GM19463 (cell line): Measurements from ENCODE around the gene C1QTNF12.

Experiments
- ATAC-seq: cut with Tn5 transposase; IDR thresholded peaks from one replicate; pipeline ENCODE4 v1.9.1; 2021; ENCODE audit warnings: mild to moderate bottlenecking, moderate library complexity; ENCODE audit not compliant: unreplicated experiment

The C1QTNF12 gene

GRCh38 chr1:1230656-1231399 lies 15.7 kb downstream of the C1QTNF12 start:
- ATAC-seq: no peak

GRCh38 chr1:1229770-1230169 lies 16.8 kb downstream of the C1QTNF12 start:
- ATAC-seq: no peak

DNA sequence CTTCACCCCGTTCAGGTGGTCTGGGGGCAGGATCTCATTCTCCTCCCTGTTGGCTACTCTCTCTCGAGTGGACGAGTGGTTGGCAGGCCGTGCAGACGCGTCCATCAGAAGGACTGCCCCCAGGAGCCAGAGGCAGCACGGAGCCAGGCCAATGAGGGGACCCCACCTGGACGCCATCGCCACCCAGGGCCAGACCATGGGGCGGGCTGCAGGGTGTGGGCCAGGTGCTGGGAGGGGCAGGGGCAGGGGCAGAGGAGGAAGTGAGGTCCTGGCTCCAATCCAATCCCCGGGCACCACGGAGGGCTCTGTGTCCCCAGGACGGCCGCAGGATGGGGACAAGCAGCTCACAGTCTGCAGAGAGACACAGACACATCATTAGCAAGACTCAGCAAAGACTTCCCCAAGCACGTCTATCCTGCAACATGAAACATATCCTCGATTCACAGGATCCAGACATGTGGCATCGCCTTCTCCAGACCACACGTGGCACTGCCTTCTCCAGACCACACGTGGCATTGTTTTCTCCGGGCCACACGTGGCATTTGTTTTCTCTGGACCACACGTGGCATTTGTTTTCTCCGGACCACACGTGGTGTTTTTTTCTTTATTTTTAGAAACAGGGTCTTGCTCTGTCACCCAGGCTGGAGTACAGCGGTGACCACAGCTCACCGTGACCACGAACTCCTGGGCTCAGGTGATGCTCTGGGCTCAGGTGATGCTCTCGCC lies 17.8 kb downstream of the C1QTNF12 start:
- ATAC-seq: no peak

DNA sequence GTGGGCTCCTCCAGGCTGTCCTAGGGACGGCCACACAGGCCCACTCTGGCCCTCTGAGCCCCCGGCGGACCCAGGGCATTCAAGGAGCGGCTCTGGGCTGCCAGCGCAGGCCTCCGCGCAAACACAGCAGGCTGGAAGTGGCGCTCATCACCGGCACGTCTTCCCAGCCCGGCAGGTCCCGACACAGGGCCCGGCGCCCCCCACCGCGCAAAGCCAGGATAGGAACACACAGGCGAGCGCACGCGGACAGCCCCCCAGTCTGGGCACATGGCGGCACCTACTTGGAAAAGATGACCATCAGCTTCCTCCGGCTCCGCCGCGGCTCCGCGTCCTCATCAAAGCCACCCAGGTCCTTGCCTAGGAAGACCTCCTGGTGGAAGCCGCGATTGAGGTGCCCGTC lies 18.3 kb downstream of the C1QTNF12 start:
- ATAC-seq: no peak

DNA sequence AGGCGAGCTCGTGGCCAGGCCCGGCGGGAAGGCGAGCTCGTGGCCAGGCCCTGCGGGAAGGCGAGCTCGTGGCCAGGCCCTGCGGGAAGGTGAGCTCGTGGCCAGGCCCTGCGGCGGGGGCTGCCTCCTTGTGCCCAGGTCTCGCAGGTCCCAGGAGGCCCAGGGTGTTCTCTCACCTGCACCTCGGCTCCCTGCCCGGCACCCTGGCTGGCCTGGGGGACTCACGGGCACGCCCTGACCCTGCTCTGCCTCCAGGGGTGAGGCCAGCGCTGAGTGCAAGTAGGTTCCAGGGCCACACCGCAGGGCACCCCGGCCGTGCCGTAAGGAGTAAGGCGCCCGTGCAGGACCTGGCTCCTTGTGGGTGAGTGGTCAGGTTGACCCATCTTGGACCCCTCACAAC lies 19.1 kb downstream of the C1QTNF12 start:
- ATAC-seq: no peak

GRCh38 chr1:1226566-1227362 lies 19.8 kb downstream of the C1QTNF12 start:
- ATAC-seq: no peak

DNA sequence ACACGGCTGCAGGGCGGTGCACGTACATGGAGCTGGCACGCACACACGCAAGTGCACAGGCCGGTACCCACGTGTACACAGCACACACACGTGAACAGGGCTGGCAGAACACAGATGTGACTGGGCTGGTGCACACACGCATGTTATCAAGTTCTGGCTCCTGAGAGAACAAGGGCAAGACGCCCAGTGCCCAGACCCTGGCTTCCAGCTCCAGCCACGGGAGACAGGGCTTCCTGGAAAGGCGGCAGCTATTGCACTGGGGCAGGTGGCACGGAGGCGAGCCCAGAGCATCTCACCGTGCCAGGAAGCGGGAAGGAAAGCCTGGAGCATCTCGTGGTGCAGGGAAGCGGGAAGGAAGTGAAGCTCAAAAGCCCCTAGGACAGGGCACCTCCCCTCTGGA lies 20.6 kb downstream of the C1QTNF12 start:
- ATAC-seq: no peak

GRCh38 chr1:1225238-1225845 lies 21.2 kb downstream of the C1QTNF12 start:
- ATAC-seq: no peak

GRCh38 chr1:1223891-1224290 lies 22.6 kb downstream of the C1QTNF12 start:
- ATAC-seq: no peak

GRCh38 chr1:1223321-1223720 lies 23.2 kb downstream of the C1QTNF12 start:
- ATAC-seq: no peak

- ATAC-seq: no peak
These were observed 23.8 kb downstream of the C1QTNF12 start for GRCh38 chr1:1222575-1223225.

DNA sequence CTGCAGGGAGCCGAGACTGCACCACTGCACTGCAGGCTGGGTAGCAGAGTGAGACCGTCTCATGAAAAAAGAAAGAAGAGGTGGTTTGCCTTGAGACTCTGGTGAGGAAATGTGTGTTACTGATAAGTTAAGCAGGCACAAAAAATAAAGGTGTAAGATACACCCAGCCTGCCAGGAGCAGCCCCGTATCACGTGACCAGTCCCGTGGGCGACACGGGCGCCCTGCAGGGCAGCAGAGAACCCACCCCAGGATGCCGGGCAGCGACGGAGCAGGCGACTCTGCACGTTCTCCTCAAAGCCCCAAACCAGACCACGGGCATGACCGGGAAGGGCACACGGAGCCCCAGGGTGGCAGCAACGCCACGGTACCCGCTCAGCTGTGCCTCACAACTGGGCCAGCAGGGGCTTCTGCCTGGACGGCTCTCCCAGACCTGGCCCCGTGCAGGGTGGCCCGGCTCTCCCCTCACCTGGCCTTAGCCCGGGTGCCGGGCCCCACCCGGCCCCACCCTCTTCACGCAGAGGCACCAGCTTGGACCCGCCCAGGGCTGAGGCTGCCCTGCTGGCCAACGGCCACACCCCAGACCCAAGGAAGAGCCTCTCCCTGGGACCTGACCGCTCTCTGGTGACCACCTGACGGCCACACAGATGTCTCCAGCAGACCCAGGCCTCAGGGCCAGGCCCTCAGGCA lies 24.5 kb downstream of the C1QTNF12 start:
- ATAC-seq: no peak

- no peak for ATAC-seq
These were observed 26.3 kb downstream of the C1QTNF12 start for GRCh38 chr1:1220197-1220596.

DNA sequence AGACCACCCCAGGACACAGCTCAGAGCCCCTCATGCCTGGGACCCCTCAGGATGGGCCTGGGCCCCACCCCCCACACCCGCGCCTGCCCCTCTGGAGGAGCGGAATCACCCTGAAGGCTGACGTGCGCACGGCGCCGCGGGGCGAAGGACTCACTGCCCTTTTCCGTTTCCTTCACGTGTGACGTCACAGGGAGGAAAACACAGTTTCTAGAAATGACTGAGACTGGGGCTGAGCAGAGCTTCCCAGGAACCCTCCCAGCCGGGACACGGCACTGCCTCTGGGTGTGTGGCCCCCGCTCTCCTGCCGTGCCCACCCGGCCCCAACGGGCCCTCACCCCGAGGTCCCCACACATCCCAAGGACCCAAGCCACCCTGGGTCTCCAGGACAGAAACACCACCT lies 27.2 kb downstream of the C1QTNF12 start:
- no peak for ATAC-seq

GRCh38 chr1:1218524-1219200 lies 27.9 kb downstream of the C1QTNF12 start:
- ATAC-seq: no peak

DNA sequence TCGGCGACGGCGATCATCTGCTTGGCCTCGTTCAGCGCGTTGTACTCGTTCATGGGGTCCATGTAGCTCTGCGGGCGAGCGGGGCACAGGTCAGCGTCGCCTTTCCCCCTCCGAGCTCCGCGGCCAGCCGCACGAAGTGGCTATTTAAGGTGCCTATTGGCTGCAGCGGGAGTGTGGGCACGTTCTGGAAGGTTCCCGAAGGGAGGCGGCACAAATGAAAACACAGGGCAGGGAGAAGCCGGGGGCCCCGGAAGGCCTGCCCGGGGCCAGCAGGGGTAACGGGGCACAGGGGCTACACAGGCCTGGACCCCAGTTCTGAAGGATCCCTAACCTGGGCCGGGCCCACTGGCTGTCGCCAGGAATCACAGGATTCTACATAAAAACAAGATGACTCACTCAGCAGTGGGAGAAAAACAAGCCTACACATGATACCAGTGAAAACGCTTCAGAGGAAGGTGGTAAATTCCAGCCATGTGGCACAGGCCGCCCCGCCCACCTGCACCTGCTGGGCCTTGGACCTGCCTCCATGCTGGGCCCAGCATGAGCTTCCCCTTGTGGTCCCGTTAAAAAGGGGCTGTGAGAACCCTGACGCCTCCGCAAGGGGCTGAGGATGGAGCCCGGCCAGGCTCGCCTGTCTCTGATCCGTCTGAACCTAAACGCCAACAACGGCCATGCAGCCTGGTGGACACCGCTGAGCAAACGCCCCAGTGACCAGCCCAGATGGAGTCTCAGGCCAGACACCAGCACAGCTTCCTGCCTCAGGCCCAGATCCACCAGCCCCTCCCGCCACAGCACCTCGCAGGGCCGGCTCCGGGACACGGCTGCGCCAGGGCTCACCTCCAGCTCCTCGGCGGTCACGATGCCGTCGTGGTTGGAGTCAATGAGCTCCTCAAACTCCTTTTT lies 28.6 kb downstream of the C1QTNF12 start:
- no peak for ATAC-seq

- ATAC-seq: no peak
These were observed 29.5 kb downstream of the C1QTNF12 start for GRCh38 chr1:1216770-1217620.
